Liver (tissue), 9 donors: ENCODE results near the gene GTF2F2. TPM values are rescaled to one million over a fixed set of nuclear protein-coding genes. Genes with fewer than 3 reads are reported as not detected.

Experiments
- DNase-seq: peaks from one replicate; pipeline ENCODE4 v3.0.0-alpha.2; 2017; ENCODE audit warnings: low spot score
- H3K27ac ChIP-seq, 2 donors: one replicate each; pipeline ENCODE4 v1.7.0; 2013; ENCODE audit warnings: inconsistent platforms in 2 of 2, low read length in 2 of 2, control low read depth in 1 of 2, low read depth in 1 of 2, mild to moderate bottlenecking in 1 of 2
- H3K27me3 ChIP-seq, 4 donors: one replicate each; pipeline versions ENCODE4 v1.6.1 to v1.7.0; 2013; ENCODE audit warnings: low read length in 3 of 4, inconsistent platforms in 1 of 4, mild to moderate bottlenecking in 1 of 4, moderate library complexity in 1 of 4; ENCODE audit not compliant: control insufficient read depth in 4 of 4, insufficient read depth in 4 of 4
- H3K36me3 ChIP-seq, 4 donors: one replicate each; pipeline versions ENCODE4 v1.6.1 to v1.7.0; 2013; ENCODE audit warnings: low read length in 3 of 4, mild to moderate bottlenecking in 3 of 4, low read depth in 1 of 4, moderate library complexity in 1 of 4; ENCODE audit not compliant: control insufficient read depth in 4 of 4, insufficient read depth in 3 of 4
- H3K4me1 ChIP-seq, 4 donors: one replicate each; pipeline versions ENCODE4 v1.6.1 to v1.7.0; 2013; ENCODE audit warnings: low read length in 3 of 4, mild to moderate bottlenecking in 3 of 4, moderate library complexity in 1 of 4; ENCODE audit not compliant: control insufficient read depth in 4 of 4, insufficient read depth in 4 of 4
- H3K4me3 ChIP-seq, 3 donors: one replicate each; pipeline versions ENCODE4 v1.6.1 to v1.7.0; 2013; ENCODE audit warnings: low read length in 3 of 3, control low read depth in 1 of 3, low read depth in 1 of 3, mild to moderate bottlenecking in 1 of 3
- H3K9ac ChIP-seq, 2 donors: one replicate each; pipeline ENCODE4 v1.7.0; 2013; ENCODE audit warnings: low read length in 2 of 2, mild to moderate bottlenecking in 2 of 2, moderate library complexity in 2 of 2, control low read depth in 1 of 2, low read depth in 1 of 2
- H3K9me3 ChIP-seq, 4 donors: one replicate each; pipeline versions ENCODE4 v1.6.1 to v1.7.0; 2013; ENCODE audit warnings: low read length in 3 of 4; ENCODE audit not compliant: control insufficient read depth in 4 of 4
- FOXA2 ChIP-seq: IDR thresholded peaks from 2 replicates; pipeline ENCODE4 v1.6.1; 2016; ENCODE audit warnings: antibody characterized with exemption
- HNF4A ChIP-seq, 2 donors: conservative IDR thresholded peaks; 2 replicates each; pipeline ENCODE4 v1.6.1; 2016; ENCODE audit warnings: antibody characterized with exemption in 2 of 2, mild to moderate bottlenecking in 2 of 2
- HNF4G ChIP-seq: IDR thresholded peaks from 2 replicates; pipeline ENCODE4 v1.6.1; 2016; ENCODE audit warnings: antibody characterized with exemption
- JUND ChIP-seq, 2 donors: IDR thresholded peaks; 2 replicates each; pipeline ENCODE4 v1.6.1; 2016; ENCODE audit warnings: antibody characterized with exemption in 2 of 2
- NR2F2 ChIP-seq: IDR thresholded peaks from 2 replicates; pipeline ENCODE4 v1.6.1; 2016; ENCODE audit warnings: antibody characterized with exemption
- RAD21 ChIP-seq, 2 donors: IDR thresholded peaks; 2 replicates each; pipeline ENCODE4 v1.6.1; 2016; ENCODE audit warnings: antibody characterized with exemption in 2 of 2, mild to moderate bottlenecking in 2 of 2
- RXRA ChIP-seq, 2 donors: IDR thresholded peaks; 2 replicates each; pipeline ENCODE4 v1.6.1; 2017 to 2018; ENCODE audit warnings: antibody characterized with exemption in 2 of 2, mild to moderate bottlenecking in 1 of 2
- SP1 ChIP-seq: IDR thresholded peaks from 2 replicates; pipeline ENCODE4 v1.6.1; 2018; ENCODE audit warnings: antibody characterized with exemption, mild to moderate bottlenecking
- TAF1 ChIP-seq: conservative IDR thresholded peaks from 2 replicates; pipeline ENCODE4 v1.6.1; 2016; ENCODE audit warnings: antibody characterized with exemption, mild to moderate bottlenecking
- YY1 ChIP-seq: IDR thresholded peaks from 2 replicates; pipeline ENCODE4 v1.6.1; 2016; ENCODE audit warnings: antibody characterized with exemption, mild to moderate bottlenecking
- WGBS: extraction: QIAGEN DNeasy Blood & Tissue Kit; methylation state at CpG from one replicate; pipeline ENCODE4 v1.1.7; 2013; 5-methylcytosine and 5-hydroxymethylcytosine counted together
- polyA plus RNA-seq, 2 donors: library from polyadenylated mRNA; stranded (reverse) in 1 of 2; unstranded in 1 of 2; fragments of 200-250 nt in 1 of 2; fragments of >200 nt in 1 of 2; fragmentation: Nextera tagmentation in 1 of 2; extraction: Ambion mirVana in 1 of 2; gene quantifications; one replicate each; pipeline versions ENCODE4 v1.2.1 to v1.2.3, GENCODE V29; 2013 to 2015
- total RNA-seq, 2 donors: library from RNA; depleted of rRNA; stranded (reverse); fragments of >200 nt; gene quantifications; one replicate each; pipeline ENCODE4 v1.2.3, GENCODE V29; 2014
- TF ChIP-seq, protein P1 (sequence below): IDR thresholded peaks from 2 replicates; pipeline ENCODE4 v1.6.1; 2016; ENCODE audit warnings: antibody characterized with exemption, mild to moderate bottlenecking
- TF ChIP-seq, protein P2 (sequence below): fragments of 150-350 bp; IDR thresholded peaks from 2 replicates; pipeline ENCODE4 v1.5.1; 2017; ENCODE audit warnings: improper control_type of control experiment, low read depth, low read length; ENCODE audit not compliant: missing input control
- TF ChIP-seq, protein P3 (sequence below): IDR thresholded peaks from 2 replicates; pipeline ENCODE4 v1.6.1; 2016; ENCODE audit warnings: antibody characterized with exemption
- donor health status: healthy.
- donor health status: healthy.
- donor health status: healthy.
- donor health status: healthy.
- donor health status: healthy.

The GTF2F2 gene
- total and polyA plus RNA-seq, 4 donors, result 6.0 to 8.5 (median 7.3) TPM

DNA sequence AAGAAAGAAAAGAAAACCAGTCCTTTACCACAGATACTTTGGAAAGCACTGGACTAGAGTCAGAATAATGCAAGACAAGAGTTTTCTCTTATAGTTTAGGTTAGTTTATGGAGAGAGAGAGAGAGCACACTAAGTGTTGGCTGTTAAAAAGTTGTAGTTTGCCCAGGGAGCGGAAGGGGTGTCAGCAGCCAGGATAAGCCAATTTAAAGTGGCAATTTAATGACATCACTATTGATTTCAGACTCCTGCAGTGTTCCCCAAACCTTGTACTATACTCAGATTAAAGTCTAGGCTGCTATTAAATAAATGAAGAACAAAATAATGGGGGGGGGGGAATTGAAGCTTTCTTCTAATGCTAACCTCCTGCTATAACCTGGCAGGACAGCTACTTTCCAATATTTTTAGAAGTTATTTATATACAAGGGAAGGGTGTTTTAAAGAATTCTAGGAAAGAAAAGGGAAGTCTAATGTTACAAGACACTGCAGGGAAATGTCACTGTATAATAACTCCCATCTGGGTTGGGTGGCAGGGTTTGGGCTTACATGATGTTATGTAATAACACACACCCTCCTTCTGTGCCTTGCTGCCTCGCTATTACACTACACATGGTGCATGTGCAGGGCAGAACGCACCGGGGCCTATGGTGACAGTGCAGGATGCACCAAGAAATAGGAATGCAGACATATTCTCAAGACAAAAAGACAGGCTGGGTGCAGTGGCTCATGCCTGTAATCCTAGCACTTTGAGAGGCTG, 200.7 kb downstream of the GTF2F2 start:
- Histone ChIP-seq H3K27ac (no peak overlapping the region), H3K4me1 (peaks cover 0 to 7% (median 2%) of the 10 kb centered on the region in 4 donors), H3K27me3 (no peaks in the 10 kb centered on the region), H3K36me3 (no peaks in the 10 kb centered on the region), H3K4me3 (no peak overlapping the region), H3K9me3 (no peaks in the 10 kb centered on the region), H3K9ac (no peak overlapping the region)
- TF ChIP-seq, protein P1, sequence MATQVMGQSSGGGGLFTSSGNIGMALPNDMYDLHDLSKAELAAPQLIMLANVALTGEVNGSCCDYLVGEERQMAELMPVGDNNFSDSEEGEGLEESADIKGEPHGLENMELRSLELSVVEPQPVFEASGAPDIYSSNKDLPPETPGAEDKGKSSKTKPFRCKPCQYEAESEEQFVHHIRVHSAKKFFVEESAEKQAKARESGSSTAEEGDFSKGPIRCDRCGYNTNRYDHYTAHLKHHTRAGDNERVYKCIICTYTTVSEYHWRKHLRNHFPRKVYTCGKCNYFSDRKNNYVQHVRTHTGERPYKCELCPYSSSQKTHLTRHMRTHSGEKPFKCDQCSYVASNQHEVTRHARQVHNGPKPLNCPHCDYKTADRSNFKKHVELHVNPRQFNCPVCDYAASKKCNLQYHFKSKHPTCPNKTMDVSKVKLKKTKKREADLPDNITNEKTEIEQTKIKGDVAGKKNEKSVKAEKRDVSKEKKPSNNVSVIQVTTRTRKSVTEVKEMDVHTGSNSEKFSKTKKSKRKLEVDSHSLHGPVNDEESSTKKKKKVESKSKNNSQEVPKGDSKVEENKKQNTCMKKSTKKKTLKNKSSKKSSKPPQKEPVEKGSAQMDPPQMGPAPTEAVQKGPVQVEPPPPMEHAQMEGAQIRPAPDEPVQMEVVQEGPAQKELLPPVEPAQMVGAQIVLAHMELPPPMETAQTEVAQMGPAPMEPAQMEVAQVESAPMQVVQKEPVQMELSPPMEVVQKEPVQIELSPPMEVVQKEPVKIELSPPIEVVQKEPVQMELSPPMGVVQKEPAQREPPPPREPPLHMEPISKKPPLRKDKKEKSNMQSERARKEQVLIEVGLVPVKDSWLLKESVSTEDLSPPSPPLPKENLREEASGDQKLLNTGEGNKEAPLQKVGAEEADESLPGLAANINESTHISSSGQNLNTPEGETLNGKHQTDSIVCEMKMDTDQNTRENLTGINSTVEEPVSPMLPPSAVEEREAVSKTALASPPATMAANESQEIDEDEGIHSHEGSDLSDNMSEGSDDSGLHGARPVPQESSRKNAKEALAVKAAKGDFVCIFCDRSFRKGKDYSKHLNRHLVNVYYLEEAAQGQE, result no peak
- no peak for TF ChIP-seq SP1
- TF ChIP-seq RAD21 (IDR thresholded peaks at IDR 0.05), result no peak
- TF ChIP-seq TAF1, result no peak
- no peak for TF ChIP-seq FOXA2
- TF ChIP-seq, protein P2, sequence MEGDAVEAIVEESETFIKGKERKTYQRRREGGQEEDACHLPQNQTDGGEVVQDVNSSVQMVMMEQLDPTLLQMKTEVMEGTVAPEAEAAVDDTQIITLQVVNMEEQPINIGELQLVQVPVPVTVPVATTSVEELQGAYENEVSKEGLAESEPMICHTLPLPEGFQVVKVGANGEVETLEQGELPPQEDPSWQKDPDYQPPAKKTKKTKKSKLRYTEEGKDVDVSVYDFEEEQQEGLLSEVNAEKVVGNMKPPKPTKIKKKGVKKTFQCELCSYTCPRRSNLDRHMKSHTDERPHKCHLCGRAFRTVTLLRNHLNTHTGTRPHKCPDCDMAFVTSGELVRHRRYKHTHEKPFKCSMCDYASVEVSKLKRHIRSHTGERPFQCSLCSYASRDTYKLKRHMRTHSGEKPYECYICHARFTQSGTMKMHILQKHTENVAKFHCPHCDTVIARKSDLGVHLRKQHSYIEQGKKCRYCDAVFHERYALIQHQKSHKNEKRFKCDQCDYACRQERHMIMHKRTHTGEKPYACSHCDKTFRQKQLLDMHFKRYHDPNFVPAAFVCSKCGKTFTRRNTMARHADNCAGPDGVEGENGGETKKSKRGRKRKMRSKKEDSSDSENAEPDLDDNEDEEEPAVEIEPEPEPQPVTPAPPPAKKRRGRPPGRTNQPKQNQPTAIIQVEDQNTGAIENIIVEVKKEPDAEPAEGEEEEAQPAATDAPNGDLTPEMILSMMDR, result no peak
- TF ChIP-seq HNF4G, result no peak
- TF ChIP-seq RXRA (IDR thresholded peaks at IDR 0.05), result no peak
- no peak for TF ChIP-seq YY1
- TF ChIP-seq, protein P3, sequence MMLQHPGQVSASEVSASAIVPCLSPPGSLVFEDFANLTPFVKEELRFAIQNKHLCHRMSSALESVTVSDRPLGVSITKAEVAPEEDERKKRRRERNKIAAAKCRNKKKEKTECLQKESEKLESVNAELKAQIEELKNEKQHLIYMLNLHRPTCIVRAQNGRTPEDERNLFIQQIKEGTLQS, result no peak
- TF ChIP-seq HNF4A (conservative IDR thresholded peaks at IDR 0.05), result no peak
- WGBS, result 83% methylated on average over 4 of the region's 4 CpGs
- no peak for DNase-seq

DNA sequence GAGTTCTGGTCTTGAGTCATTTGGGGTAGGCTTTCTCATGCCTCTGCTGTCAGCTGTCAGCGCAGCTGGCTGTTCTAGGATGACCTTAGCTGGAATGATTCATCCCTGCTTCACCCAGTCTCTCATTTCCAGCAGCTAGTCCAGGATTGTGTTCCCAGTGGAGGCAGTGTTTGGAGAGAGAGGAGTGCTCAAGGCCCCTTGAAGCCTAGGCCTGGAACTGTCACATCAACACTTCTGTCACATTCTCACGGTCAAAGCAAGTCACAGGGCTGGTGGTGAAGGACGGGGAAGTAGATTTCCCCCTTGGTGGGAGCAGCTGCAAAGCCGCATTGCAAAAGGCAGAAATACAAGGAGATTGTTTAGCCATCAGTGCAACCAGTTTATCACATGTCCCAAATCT, 205.5 kb downstream of the GTF2F2 start:
- no peak for DNase-seq
- WGBS, result 84% methylated on average over 4 of the region's 4 CpGs
- TF ChIP-seq NR2F2 (peak; percentile 53), RXRA (IDR thresholded peaks at IDR 0.05) (peak; percentile 9 to 12), JUND (IDR thresholded peaks at IDR 0.05) (no peak)
- no peak overlapping the region for H3K9ac ChIP-seq
- no peak overlapping the region for H3K4me3 ChIP-seq
- H3K36me3 ChIP-seq, result no peaks in the 10 kb centered on the region
- H3K4me1 ChIP-seq, result peaks cover 3 to 11% (median 6%) of the 10 kb centered on the region in 4 donors
- no peak overlapping the region for H3K27ac ChIP-seq
- no peaks in the 10 kb centered on the region for H3K27me3 ChIP-seq
- no peaks in the 10 kb centered on the region for H3K9me3 ChIP-seq
